Aorta (tissue), 5 donors: Measurements from ENCODE around the gene CCDC40. TPM values are rescaled to one million over a fixed set of nuclear protein-coding genes. Genes with fewer than 3 reads are reported as not detected.
"Not testable (repeated sequence)": the region's sequence is repeated elsewhere in the genome, so short reads cannot be mapped to it uniquely, and the experiment has no call there.

Source experiments
- ATAC-seq: fragments of 200-7000 bp; cut with Tn5 transposase; one replicate; pipeline ENCODE4 v1.9.1; 2022; ENCODE audit warnings: moderate library complexity; ENCODE audit not compliant: low FRiP score
- DNase-seq, 2 donors: peaks; one replicate each; pipeline ENCODE4 v3.0.0-alpha.2; 2020
- H3K27ac ChIP-seq, 2 donors: one replicate each; pipeline ENCODE4 v1.5.1; 2013; ENCODE audit warnings: low read length in 2 of 2, mild to moderate bottlenecking in 2 of 2, moderate library complexity in 2 of 2, control low read depth in 1 of 2, inconsistent platforms in 1 of 2, low read depth in 1 of 2
- H3K27me3 ChIP-seq, 2 donors: one replicate each; pipeline ENCODE4 v1.6.1; 2013; ENCODE audit warnings: control low read depth in 1 of 2, low read length in 1 of 2, mild to moderate bottlenecking in 1 of 2, moderate library complexity in 1 of 2; ENCODE audit not compliant: insufficient read depth in 2 of 2, control insufficient read depth in 1 of 2
- H3K36me3 ChIP-seq, 2 donors: one replicate each; pipeline ENCODE4 v1.6.1; 2013; ENCODE audit warnings: control low read depth in 1 of 2, low read length in 1 of 2, mild to moderate bottlenecking in 1 of 2; ENCODE audit not compliant: insufficient read depth in 2 of 2, control insufficient read depth in 1 of 2
- H3K4me1 ChIP-seq, 2 donors: one replicate each; pipeline ENCODE4 v1.6.1; 2013; ENCODE audit warnings: low read length in 2 of 2, control low read depth in 1 of 2, mild to moderate bottlenecking in 1 of 2, moderate library complexity in 1 of 2; ENCODE audit not compliant: insufficient read depth in 2 of 2, control insufficient read depth in 1 of 2
- H3K4me3 ChIP-seq, 2 donors: one replicate each; pipeline ENCODE4 v1.5.1; 2013; ENCODE audit warnings: low read length in 2 of 2, control low read depth in 1 of 2, mild to moderate bottlenecking in 1 of 2
- H3K9me3 ChIP-seq: one replicate; pipeline ENCODE4 v1.6.1; 2013; ENCODE audit warnings: mild to moderate bottlenecking, low read length; ENCODE audit not compliant: control insufficient read depth
- WGBS, 2 donors: extraction: QIAGEN DNeasy Blood & Tissue Kit; methylation state at CpG; one replicate each; pipeline ENCODE4 v1.1.7; 2013; 5-methylcytosine and 5-hydroxymethylcytosine counted together
- intact Hi-C, 2 donors: fragments of 100-400 bp; cut with DNase I; formaldehyde crosslinking; loops; one replicate each; pipeline versions ENCODE4 v1.14.2 to v1.15.0; 2022
- polyA plus RNA-seq, 2 donors: library from polyadenylated mRNA; stranded (reverse); fragments of 200-250 nt; gene quantifications; one replicate each; pipeline ENCODE4 v1.2.3, GENCODE V29; 2013
- total RNA-seq, 2 donors: library from RNA; stranded (reverse); fragmentation: NEBNext Ultra II Directional; extraction: Animal tissue kit (Norgen Biotek cat#: 25700); gene quantifications; one replicate each; pipeline ENCODE4 v1.2.1, GENCODE V29; 2021
- donor health status: healthy with polysubstance abuse.
- donor health status: Bipolar disorder and iron deficiency.
- donor health status: DM: no; HTN: no; CAD: no.
- donor health status: DM: no; HTN: no; CAD: no.
- donor health status: DM: yes; HTN: yes; CAD: no.

Gene CCDC40
- total and polyA plus RNA-seq, 4 donors, result 2.6 to 11.3 (median 5.1) TPM

GRCh38 chr17:80086616-80087015 lies 50.2 kb downstream of the CCDC40 start:
- intact Hi-C loops, result loop anchor here in 1 of 2 donors (10.0 kb wide), 1 partner anchor 82 kb away; no protein-coding TSS in a partner anchor
- H3K27me3 ChIP-seq, result no peaks in the 10 kb centered on the region
- no peaks in the 10 kb centered on the region for H3K9me3 ChIP-seq
- WGBS, 2 donors, result 93 to 94% methylated on average over 11 of the region's 11 CpGs
- H3K4me3 ChIP-seq, result no peak overlapping the region
- no peaks in the 10 kb centered on the region for H3K36me3 ChIP-seq
- ATAC-seq (no peak), DNase-seq (no peak)
- H3K4me1 ChIP-seq, result no peaks in the 10 kb centered on the region
- H3K27ac ChIP-seq, result no peak overlapping the region

- Histone ChIP-seq H3K36me3 (no peaks in the 10 kb centered on the region), H3K4me1 (no peaks in the 10 kb centered on the region), H3K27ac (no peak overlapping the region), H3K9me3 (no peaks in the 10 kb centered on the region), H3K4me3 (no peak overlapping the region), H3K27me3 (no peaks in the 10 kb centered on the region)
- no peak for ATAC-seq
- no peak for DNase-seq
- intact Hi-C loops, result loop anchor here in 1 of 2 donors (10.0 kb wide), 1 partner anchor 83 kb away; no protein-coding TSS in a partner anchor
- 87 to 88% methylated on average over 34 of the region's 34 CpGs for WGBS, 2 donors
Measured at GRCh38 chr17:80087346-80088265, 51.2 kb downstream of the CCDC40 start.

- intact Hi-C loops, result loop anchor here in 1 of 2 donors (10.0 kb wide), 1 partner anchor 85 kb away; no protein-coding TSS in a partner anchor
- no peak for ATAC-seq
Measured at GRCh38 chr17:80089762-80090161, 53.3 kb downstream of the CCDC40 start.

GRCh38 chr17:80090164-80090563 lies 53.7 kb downstream of the CCDC40 start:
- H3K27me3 ChIP-seq, H3K36me3 ChIP-seq, DNase-seq, H3K4me3 ChIP-seq, H3K27ac ChIP-seq, intact Hi-C loops, ATAC-seq, H3K4me1 ChIP-seq, H3K9me3 ChIP-seq: not testable (repeated sequence)
- WGBS, 2 donors, result 94 to 97% methylated on average over 39 to 44 of the region's 44 CpGs

More at GRCh38 chr17:80089762-80090161, 53.3 kb downstream of the CCDC40 start:
- 96 to 98% methylated on average over 16 of the region's 16 CpGs for WGBS, 2 donors
- H3K27ac ChIP-seq, result no peak overlapping the region
- H3K27me3 ChIP-seq, result no peaks in the 10 kb centered on the region
- DNase-seq, result no peak
- H3K4me1 ChIP-seq, result no peaks in the 10 kb centered on the region
- H3K36me3 ChIP-seq, result no peaks in the 10 kb centered on the region
- H3K9me3 ChIP-seq, result no peaks in the 10 kb centered on the region
- no peak overlapping the region for H3K4me3 ChIP-seq

- intact Hi-C loops, result no loop called here
- no peaks in the 10 kb centered on the region for H3K4me1 ChIP-seq
- H3K27me3 ChIP-seq, result no peaks in the 10 kb centered on the region
- H3K27ac ChIP-seq, result no peak overlapping the region
- WGBS, 2 donors, result 79 to 85% methylated on average over 4 of the region's 4 CpGs
- ATAC-seq, result no peak
- H3K9me3 ChIP-seq, result no peaks in the 10 kb centered on the region
- no peaks in the 10 kb centered on the region for H3K36me3 ChIP-seq
- no peak overlapping the region for H3K4me3 ChIP-seq
- no peak for DNase-seq
Measured at GRCh38 chr17:80091376-80091775, 54.9 kb downstream of the CCDC40 start.

- WGBS, 2 donors, result 77 to 78% methylated on average over 8 of the region's 8 CpGs
- no peak overlapping the region for H3K27ac ChIP-seq
- no peak overlapping the region for H3K4me3 ChIP-seq
- ATAC-seq (no peak), DNase-seq (peak in 1 of 2 donors; percentile 15)
- H3K36me3 ChIP-seq, result no peaks in the 10 kb centered on the region
- H3K27me3 ChIP-seq, result no peaks in the 10 kb centered on the region
- H3K4me1 ChIP-seq, result no peaks in the 10 kb centered on the region
- H3K9me3 ChIP-seq, result no peaks in the 10 kb centered on the region
- intact Hi-C loops, result no loop called here
Measured at GRCh38 chr17:80092959-80093358, 56.5 kb downstream of the CCDC40 start.

- Histone ChIP-seq H3K27ac (no peak overlapping the region), H3K4me1 (no peaks in the 10 kb centered on the region), H3K27me3 (no peaks in the 10 kb centered on the region), H3K9me3 (no peaks in the 10 kb centered on the region), H3K36me3 (no peaks in the 10 kb centered on the region), H3K4me3 (no peak overlapping the region)
- ATAC-seq, result peak; percentile 20
- DNase-seq, result peak in 1 of 2 donors; percentile 65
- WGBS, 2 donors, result 91% methylated on average over 37 of the region's 37 CpGs
- intact Hi-C loops, result no loop called here
Measured at GRCh38 chr17:80095038-80095843, 58.8 kb downstream of the CCDC40 start.

- no peak overlapping the region for H3K27ac ChIP-seq
- no peaks in the 10 kb centered on the region for H3K4me1 ChIP-seq
- no peak for ATAC-seq
- WGBS, 2 donors, result 85 to 89% methylated on average over 15 to 16 of the region's 16 CpGs
- H3K9me3 ChIP-seq, result no peaks in the 10 kb centered on the region
- H3K4me3 ChIP-seq, result no peak overlapping the region
- peak in 1 of 2 donors; percentile 74 for DNase-seq
- intact Hi-C loops, result no loop called here
- H3K36me3 ChIP-seq, result no peaks in the 10 kb centered on the region
- H3K27me3 ChIP-seq, result no peaks in the 10 kb centered on the region
Measured at GRCh38 chr17:80095844-80096475, 59.5 kb downstream of the CCDC40 start.
